Activated CD8-positive, alpha-beta memory T cell treated with anti-CD3 and anti-CD28 coated beads, Interleukin-2, amount 50 U/mL, for 24 hours (primary cell): ENCODE results near the gene CKMT2.

Experiments used
- DNase-seq: peaks from one replicate; pipeline ENCODE4 v3.0.0-alpha.2; 2020; ENCODE audit errors: extremely low read depth

Gene CKMT2

GRCh38 chr5:81216152-81216551 lies 17.0 kb upstream of the CKMT2 start:
- no peak for DNase-seq

DNA sequence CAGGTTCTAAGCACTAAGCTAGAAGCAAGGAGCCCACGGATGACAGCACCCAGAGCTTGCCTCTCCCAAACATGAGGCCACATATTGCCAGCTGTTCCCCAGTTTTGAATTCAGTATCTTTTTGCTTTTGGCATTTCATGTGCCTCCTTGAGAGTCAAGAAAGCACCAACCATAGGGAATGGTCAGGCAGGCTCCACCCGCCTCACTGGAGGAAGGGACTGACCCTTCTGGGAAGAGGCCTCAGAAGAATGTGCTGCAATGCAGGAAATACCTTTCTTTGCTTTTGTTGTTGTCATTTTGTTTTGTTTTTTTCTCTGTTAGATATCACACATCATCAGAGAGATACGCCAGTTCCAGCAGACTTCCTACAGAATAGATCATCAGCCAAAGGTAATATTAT lies 13.7 kb upstream of the CKMT2 start:
- no peak for DNase-seq

DNA sequence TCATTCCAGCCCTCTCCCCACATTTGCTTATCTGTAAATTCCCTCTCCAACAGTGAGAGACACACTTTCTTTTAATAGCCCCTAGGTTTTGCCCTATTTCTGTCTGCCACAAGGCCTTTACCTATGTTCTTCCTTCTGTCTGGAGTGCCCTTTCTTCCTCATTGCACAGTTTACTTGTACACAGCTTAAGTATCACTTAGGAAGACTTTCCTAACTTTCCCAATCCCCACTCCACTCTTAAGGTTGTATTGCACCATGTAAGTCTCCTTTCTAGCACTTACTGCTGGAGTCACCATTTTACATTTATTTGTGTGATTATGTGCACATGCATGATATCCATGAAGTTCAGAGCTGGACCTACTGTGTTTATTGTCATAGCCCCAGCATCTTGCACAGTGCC lies 10.8 kb upstream of the CKMT2 start:
- DNase-seq = no peak

GRCh38 chr5:81225463-81225862 lies 7.7 kb upstream of the CKMT2 start:
- no peak for DNase-seq

DNA sequence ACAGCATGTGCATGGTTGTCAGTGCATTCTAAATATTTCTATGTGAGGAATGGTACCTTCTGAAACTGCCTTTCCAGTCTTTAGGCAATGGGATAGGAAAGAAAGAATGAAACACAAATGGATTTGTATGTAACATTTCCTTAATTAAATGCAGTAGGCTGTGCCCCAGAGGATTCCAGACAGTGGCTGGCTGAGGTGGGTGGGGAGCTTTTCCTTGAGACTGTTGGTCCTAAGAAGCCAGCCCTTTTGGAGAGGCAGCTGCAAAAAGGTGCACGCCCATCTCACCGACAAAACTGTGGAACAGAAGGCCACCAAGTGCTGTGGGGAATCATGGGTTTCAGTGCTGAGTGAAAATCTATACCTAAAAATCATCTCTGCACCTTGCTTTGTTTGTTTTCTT lies 6.8 kb upstream of the CKMT2 start:
- no peak for DNase-seq

DNA sequence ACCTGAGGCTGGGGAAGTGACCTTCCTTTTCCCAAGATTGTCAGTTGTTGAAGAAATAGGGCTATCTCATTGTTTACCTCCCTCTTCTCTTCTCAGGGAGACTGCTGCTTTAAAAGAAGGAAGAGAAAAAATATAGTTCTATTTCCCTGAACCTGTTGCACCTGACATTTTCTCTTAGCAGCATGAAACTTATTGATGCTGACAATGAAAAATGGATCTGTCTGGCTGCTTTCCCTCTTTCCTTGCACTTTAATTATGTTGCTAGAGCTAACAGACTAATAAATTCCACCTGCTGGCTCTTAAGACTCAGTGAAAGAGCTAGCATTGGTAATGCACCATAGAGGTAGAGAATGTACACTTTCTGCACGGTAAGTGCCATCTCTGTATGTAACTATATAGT lies 6.2 kb upstream of the CKMT2 start:
- no peak for DNase-seq

GRCh38 chr5:81228084-81228483 lies 5.0 kb upstream of the CKMT2 start:
- no peak for DNase-seq

DNA sequence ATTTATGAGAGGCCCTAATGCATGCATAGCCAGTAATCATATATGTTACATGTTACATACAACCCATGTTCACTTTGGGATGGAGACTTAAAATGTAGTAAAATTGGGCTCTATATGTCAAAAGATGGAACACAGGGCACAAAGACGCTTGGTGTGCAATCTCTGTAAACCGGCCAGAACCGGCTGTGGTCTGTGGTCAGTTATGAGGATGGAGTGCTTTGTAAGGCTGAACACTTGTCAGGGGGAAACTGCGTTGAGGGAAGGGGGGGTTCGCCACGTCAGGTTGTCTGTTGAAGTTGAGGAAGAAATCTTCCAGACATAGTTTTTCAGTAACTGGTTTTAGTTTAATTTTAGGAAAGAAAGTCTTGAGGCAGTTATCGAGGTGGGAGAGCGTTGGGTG lies 2.7 kb upstream of the CKMT2 start:
- DNase-seq = no peak

- DNase-seq = no peak
These were observed 550 bp upstream of the CKMT2 start for GRCh38 chr5:81232464-81233079.

DNA sequence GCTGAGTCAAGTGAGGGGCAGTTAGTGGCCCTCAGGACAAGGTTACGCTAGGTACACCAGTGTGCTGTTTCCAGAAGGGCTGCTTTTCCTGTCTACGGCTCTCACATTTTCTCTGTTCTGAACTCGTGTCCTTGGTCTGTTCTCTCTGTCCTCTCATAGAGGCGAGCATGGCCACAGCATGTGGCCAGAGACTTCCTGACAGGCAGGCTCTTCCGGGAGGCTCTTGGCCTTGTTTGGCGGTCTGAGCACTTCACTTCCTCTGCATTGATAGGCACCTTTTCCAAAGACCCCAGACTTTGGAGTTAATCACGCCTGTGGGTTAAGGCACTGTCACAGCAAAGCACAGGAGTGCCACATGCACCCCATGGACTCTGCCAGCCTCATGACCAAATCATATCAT lies 1.2 kb downstream of the CKMT2 start:
- DNase-seq = no peak

GRCh38 chr5:81234801-81235200 lies 1.7 kb downstream of the CKMT2 start:
- DNase-seq = no peak

- DNase-seq = no peak
These were observed 2.4 kb downstream of the CKMT2 start for GRCh38 chr5:81235287-81236072.

- no peak for DNase-seq
These were observed 5.3 kb downstream of the CKMT2 start for GRCh38 chr5:81238460-81238859.

DNA sequence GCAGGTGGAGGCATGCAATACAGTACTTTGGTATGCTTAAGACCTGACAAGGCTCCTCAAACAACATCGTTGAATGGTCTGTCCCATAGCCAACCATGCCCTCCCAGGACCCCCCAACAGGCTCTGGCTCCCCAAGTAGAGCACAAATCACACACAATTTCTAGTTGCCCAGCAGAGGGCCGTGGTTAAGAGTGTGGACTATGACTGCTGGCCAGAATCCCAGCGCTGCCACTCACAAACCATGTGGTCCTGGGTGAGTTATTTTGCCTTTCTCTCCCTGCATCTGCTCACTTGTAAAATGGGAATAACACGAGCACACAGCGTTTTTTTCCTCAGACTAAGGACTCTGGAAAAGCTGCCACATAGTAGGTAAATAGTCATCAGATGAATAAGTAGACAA lies 6.5 kb downstream of the CKMT2 start:
- DNase-seq = no peak

GRCh38 chr5:81241001-81241400 lies 7.9 kb downstream of the CKMT2 start:
- no peak for DNase-seq

DNA sequence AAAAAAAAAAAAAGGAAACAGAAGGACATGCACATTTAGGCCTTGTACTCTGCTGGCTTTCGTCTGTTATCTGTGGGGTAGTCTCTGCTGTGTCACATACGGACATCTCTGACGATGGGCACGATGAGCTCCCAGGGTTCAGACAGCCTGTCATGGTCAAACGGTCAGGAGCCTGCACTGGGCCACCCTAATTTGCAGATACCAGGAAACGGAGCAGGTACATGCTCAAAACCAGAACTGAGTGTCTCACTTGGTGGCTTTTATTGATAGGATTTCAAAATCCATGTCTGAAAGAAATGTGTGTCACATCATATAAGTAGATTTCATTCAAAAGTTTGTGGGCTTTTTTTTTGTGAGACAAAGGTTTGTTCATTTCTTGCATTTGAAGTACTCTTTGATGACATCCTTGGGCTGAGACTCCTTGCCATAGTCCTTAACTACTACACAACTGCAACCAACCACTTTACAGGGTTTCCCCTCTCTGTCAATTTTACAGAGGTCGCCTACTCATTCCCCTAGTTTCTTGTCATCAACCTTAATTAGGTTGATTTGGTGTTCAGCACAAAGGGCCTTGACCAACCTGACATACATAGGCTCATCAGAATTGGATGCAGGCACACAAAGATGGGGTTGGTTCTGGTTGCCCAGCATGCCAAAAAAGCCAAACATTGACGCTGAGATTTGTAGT lies 9.0 kb downstream of the CKMT2 start:
- no peak for DNase-seq

GRCh38 chr5:81242906-81243436 lies 9.8 kb downstream of the CKMT2 start:
- no peak for DNase-seq

GRCh38 chr5:81244451-81244850 lies 11.3 kb downstream of the CKMT2 start:
- no peak for DNase-seq

- no peak for DNase-seq
These were observed 12.7 kb downstream of the CKMT2 start for GRCh38 chr5:81245871-81246235.

GRCh38 chr5:81246697-81247096 lies 13.6 kb downstream of the CKMT2 start:
- DNase-seq = no peak

DNA sequence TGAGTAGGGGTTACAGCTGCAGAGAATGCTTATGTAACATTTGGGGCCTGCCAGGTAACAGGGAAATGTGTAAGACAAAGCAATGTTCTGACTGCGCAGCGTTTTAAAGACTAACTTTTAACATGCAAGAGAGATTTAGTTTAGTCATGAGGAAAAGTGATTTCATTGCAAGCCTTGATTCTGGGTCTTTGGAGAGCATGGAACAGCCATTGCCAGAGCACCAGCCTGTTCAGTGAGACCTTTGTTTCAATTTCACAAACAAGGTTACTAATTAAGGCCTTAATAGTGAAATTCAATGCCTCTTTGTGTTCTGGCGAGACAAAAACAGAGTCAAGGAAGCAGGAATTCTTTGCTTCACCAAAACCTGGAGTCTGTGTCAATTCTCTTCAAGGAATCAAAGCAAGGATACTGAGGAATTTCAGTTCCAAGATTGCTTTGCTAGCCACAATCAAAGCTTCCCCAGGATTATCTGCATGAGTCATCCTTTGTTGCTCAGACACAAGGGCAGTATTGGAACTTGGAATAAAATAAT lies 14.4 kb downstream of the CKMT2 start:
- DNase-seq = no peak

GRCh38 chr5:81249240-81249639 lies 16.1 kb downstream of the CKMT2 start:
- DNase-seq = no peak

DNA sequence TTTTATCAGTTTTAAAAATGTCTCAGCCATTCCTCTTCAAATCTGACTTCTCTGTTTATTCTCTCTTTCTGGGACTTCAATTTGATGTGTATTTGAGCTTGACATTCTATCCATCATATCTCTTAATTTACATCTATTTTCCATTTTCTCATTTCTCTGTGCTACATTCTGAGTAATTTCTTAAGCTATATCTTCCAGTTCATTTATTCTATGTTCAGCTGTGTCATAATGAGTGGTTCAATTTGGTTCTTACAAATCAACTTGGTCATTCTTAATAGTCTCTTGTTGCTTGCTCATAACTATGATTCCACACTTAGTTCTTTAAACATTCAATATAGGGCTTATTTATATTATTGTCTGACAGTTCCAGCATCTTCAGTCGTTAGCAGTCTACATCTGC lies 16.9 kb downstream of the CKMT2 start:
- no peak for DNase-seq
